NCI-H1105 treated with DMSO at 0.1 percent for 48 hours (cell line): ENCODE data around the gene FNBP1.

ENCODE experiments used
- DNase-seq: peaks from one replicate; lab custom pipeline; 2025; lab: John Stamatoyannopoulos, UW

The FNBP1 gene

DNA sequence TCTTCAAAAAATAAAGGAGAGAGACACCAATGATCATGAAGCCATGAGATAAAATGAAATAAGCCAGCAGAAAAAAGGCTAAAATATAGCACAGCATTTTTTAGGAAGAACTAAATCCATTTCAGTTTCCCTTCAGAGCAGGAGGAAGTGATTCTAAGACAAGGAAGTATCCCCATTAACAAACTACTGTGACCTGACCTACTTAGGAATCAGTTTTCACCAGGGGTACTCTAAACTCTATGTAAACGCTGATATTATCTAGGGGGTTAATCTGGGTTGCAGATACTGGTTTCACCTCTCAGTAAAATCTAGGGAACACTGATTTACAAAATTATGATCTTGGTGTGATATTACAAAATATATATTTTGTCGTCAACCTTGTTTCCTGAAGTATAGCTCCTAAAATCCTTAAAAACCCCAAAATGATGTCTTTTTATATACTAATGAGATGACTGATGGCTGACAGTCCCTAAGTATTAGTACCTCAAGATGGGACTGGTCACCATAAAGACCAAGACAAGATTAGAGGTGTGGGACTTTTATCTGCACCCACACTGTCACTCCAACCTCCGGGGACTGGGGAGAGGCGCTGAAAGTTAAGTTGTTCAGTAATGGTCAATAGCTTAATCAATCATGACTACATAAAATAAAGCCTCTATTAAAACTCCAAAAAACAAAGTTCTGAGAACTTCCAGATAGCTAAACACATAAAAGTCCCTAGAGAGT lies 2.9 kb upstream of the FNBP1 start:
- no peak for DNase-seq

DNA sequence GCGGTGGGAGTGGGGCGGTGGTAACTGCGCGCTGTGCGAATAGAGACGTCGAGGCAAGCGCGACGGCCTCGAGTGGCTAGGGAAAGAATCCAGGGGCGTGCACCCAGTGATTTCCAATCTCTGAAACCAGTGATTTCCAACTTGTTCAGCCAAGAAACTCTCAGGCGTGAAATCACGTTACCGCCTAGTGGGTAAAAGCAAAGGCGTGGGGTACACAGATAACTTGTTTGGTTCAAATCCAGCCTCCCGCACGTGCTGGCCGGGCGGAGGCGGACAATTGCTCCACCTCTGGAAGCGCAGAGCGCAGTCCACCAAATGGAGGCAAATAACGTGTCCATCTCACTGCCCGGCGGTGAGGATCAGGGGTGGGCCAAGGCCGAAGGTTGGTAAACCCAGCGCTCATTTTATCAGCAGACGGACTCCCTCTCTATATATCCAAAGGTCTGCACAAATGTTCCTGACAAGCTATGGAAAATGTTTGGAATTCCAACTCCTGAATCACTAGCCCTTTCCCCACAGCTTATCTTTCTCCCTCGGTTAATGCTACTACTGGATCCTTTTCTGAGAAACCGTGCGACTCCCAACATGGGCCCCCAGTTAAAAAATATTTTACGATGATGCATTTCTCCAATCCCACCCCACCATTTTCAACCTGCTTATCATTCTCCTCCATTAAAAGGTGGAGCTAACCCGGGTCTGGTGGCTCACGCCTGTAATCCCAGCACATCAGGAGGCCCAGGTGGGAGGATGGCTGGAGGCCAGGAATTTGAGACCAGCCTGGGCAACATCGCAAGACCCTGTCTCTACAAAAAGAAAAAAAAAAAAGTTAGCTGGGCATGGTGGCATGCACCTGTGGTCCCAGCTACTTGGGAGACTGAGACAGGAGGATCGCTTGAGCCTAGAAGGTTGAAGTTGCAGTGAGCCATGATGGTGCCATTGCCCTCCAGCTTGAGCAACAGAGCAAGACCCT lies 950 bp upstream of the FNBP1 start:
- DNase-seq = no peak

DNA sequence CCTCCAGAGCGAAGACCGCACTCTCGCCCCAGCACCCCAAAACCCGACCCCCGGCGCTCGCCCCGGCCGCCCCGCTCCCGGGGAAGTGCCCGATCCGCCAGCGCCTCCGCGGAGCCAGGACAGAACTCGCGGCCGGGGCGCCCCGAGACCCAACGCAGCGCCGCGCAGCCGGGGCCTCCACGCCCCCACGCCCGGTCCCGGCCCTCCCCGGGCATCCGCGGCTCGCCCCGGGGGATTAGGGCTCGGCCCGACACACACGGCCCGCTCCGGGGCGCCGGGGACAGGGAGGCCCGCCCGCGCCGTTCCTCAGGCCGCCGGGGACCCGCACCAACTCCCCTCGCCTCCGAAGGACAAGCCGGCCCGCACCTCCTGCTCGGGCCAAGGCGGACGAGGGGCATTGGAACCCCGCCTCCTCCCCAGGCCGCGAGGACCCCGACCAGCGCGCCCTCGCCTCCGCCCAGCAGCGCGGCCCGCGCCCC lies 544 bp downstream of the FNBP1 start:
- DNase-seq = no peak

DNA sequence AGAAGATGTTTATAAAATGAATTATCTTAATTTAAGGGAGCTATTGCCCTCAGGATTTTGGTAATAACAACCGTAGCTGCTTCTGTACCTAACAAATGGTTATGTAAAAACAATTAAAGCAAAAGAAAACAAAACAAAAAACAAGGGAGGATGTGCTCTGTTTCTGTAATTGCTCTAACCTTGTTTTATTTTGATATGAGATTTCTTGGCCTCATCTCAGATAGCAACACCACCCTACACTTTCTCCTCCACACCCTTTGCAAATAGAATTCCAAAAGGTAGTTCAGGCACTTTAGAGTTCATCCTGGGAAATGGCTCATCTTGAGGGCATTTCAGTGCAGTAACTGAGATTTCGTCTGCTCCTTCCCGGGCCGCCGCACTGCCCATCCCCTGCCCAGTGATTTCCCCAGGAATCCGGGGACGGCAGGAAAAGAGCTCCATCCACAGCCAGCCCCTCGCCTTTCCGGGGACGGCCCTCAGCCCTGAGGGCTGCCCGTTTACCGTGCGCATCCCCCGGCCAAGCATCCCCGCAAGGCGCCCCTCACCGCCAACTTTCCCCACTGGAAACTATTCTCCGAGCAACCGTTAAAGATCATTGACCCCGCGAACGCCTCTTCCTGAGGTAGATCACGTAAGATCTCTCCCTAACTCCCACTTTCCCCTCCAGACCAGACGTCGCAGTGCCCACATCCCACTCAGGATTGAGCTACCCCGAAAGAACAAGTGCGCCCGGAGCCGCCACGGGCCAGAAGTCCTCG lies 1.2 kb downstream of the FNBP1 start:
- DNase-seq = peak; percentile 16

DNA sequence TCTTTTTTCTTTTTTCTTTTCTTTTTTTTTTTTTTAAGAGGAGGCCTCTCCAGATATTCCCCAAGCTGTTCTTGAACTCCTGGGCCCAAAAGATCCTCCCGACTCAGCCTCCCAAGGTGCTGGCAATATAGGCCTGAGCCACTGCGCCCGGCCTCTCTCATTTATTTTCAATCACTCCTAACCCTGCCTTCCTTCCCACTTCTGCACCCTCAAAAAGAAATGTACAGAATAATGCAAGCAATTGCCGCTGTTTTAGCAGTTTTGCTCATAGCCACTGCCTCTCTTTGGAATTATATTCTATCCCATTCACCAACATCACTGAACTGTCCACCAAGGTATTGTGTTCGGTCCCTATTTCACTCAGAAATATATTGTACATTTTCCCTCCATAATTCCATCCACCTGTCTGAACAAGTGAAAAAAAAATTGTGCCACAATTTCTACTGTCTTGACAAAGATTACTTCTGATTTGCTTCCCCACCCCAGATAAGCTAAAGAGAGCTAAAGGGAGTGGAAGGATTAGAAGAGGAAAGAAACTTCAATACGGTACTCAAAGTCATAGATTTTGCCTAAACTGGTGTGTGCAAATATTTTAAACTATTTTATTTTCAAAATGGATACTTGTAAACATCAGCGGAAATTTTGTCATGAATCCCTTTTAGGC lies 1.9 kb downstream of the FNBP1 start:
- no peak for DNase-seq

DNA sequence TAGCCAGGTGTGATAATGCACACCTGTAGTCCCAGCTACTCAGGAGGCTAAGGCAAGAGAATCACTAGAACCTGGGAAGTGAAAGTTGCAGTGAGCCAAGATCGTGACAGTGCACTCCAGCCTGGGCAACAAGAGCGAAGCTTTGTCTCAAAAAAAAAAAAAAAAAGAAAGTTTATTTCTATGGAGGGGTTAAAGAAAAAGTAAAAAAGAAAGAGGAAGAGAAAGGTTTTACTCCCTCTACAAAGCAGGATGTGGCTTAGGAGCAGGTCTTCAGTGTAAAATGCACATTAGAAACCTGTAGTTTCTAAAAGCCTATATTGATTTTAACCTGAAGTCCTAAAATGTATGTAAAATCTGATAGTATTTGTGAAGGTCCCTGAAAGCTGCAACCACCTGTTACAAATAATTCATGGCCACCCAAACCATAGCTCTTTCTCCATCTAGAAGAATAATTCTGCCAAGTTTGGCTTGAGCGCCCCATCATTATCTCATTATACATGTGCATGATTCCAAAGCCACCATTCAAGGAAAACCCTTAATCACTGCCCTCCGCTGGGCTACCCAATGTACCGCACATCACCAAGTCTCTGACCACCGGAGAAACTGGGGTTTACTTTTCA lies 3.4 kb downstream of the FNBP1 start:
- peak; percentile 2 for DNase-seq

DNA sequence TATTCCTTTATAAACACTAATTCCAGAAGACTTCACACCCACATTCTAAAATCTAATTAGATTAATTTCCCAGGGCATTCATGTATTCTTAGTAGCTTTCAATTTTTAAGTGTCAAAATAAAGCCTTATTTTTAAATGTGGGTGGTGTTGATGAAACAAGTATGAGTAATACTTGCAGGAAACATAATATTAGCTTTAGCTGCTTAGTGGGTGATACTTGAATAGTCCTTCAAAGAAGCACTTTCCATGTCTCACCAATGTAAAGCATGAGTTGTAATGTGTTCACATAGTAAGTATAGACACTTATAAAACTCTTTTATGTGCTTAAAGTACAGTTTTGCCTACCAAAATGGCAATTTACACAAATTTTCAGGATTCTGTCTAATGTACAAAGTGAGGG lies 6.9 kb downstream of the FNBP1 start:
- no peak for DNase-seq

DNA sequence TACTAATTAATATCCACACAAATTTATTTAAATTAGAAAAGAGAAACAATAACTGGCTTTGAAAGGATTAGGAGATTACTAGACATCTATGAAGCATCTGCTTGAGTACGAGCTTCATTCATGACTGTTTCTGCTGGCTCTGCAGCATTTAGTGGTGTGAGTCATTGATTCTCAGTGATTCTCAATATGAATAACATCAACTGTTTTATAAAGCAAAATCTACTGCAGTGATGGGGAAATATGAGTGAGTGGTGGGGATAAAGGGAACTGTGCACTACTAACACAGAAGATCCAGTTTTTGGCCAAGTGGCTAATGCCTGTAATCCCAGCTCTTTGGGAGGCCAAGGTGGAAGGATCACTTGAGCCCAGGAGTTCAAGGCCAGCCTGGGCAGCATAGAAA lies 8.4 kb downstream of the FNBP1 start:
- no peak for DNase-seq

DNA sequence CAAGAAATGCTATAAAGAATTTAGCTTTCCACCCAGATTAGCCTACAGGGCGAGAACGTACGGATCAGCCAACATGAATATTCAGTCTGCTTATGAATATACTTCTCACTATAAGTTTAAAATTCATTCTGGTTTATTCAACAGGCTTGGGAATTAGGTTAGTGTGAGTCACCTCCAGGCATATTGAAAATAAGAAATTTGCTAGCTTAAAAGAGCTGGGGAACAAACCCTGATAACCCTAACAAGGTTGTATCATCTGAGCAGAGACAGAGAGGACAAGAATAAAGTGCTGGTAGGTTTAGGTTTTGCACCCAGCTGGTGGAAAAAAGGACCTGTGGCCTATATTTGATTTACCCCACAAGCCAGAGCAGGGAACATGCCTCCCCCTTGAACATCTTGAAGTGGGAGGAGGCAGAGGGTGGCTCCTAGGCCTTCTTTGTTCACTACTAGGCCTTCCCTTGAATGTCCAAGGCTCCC lies 12.3 kb downstream of the FNBP1 start:
- DNase-seq = no peak

DNA sequence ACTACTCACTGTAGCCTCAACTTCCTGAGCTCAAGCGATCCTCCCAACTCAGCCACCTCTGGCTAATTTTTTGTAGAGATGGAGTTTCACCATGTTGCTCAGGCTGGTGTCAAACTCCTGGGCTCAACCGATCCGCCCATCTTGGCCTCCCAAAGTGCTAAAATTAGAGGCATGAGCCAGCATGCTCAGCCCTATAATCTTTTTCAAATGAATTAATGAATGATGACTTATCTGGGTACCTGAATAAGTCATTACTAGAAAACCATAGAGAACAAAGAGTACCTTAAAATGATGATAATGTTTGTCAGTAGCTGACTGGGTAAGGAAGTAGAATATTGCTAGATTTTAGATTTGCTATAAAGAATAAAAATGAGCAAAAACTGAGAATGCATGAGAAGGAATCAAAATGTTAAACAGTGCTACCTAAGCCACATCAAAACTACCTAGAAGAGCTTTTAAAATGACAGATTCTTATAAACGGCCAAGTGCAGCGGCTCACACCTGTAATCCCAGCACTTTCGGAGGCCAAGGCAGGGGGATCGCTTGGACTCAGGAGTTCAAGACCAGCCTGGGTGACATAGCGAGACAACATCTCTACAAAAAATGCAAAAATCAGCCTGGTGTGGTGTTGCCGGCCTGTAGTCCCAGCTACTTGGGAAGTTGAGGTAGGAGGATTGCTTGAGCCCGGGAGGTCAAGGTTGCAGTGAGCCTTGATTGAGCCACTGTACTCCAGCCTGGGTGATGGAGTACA lies 13.6 kb downstream of the FNBP1 start:
- no peak for DNase-seq

DNA sequence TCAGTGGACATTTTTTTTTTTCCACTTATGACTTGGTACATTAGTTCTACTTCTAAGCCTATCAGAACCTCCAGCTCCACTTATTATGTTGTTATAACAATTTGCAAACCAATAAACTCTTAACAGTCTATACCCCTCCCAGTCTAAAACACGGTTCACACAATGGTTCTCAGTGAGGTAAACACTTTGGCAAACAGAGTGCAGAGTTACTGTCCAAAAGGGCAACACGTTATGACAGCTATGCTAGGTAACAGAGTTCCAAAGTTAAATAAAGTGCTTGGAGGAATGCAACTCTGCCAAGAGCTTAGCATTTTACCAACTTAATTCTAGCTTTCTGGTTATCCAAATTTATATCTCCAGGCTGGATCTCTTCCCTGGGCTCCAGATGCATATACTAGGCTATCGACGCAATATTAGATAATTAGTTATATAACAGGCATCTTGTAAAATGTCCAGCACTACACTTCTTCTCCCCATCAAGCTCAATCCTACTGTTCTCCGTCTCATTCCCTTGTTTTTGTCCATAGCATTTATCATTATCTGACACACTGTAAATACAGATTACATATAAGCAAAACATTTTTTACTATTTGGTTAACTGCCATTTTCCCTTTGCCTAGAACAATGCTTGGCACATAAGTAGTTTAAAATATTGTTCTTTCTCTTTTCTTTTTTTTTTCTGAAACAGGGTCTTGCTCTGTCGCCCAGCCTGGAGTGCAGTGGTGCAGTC lies 14.3 kb downstream of the FNBP1 start:
- no peak for DNase-seq

DNA sequence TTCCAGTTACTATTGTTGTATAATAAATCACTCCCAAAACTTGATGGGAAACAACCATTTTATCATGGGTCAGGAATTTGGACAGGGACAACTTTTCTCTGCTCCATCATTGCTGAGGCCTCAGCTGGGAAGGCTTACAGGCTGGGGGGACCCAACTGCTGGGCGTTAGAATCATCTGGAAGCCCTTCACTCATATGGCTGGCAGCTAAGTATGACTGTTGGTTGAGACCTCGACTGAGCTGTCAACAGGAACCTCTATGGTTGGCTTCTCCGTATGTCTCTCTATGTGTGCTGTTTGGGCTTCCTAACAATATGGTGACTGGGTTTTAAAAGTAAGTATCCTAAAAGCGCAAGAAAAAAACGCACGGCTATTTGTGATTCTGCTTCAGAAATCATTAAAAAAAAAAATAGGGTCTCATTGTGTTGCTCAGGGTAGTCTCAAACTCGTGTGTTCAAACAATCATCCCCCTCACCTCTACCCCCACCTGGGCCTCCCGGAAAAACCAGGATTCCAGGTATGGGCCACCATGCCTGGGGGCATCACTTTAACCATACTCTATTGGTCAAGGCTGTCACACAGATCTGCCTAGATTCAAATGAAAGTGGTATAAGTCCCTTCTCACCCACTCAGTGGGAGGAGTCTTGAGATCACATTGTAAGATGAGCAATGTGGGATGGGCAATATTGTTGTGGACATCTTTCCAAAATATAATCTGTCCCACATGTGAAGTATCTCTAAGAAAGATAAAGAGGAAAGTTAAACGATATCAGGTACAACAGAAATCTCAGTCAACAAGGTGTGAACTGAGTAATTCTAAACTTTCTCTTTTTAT lies 15.2 kb downstream of the FNBP1 start:
- DNase-seq = no peak

DNA sequence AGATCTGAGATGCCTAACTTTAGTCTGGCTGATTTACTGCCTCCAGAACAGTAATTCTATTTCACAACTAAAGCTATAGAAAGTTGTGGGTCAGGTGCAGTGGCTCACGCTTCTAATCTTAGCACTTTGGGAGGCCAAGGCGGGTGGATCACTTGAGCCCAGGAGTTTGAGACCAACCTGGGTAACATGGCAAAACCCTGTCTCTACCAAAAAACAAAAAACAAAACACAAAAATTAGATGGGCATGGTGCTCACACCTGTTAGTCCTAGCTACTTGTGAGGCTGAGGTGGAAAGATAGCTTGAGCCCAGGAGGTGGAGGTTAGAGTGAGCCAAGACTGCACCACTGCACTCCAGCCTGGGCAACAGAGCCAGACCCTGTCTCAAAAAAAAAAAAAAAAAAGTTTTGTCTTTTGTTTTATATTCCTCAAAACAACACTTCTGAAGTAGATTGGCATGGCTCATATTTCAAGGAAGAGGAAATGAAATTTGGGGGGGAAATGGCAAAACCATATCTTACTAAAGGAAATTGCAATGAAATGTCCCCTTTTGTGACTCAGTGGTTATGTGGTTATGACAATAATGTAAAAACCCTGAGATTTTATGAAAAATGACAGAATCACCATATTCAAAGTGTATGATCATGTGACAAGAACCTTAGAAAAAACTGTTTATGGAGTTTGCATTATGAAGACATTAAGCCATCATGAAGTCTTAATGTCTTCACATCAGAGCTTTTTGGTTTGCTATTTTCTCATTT lies 16.2 kb downstream of the FNBP1 start:
- DNase-seq = no peak

DNA sequence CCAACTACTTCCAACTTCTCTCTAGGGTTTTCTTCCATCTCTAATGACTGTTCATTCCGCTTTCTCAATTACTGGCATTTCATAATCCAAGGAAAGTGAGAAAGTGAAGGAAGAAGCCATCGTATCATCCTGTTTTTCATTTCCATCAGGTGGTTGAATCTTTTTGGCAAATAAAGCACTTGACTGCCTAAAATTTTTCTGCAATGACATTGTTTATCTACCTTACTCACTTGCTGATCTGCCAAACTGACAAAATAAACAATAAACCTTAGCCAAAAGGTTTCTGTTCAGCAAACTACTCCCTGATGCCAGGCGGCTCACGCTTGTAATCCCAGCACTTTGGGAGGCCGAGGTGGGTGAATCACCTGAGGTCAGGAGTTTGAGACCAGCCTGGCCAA lies 18.4 kb downstream of the FNBP1 start:
- DNase-seq = no peak

DNA sequence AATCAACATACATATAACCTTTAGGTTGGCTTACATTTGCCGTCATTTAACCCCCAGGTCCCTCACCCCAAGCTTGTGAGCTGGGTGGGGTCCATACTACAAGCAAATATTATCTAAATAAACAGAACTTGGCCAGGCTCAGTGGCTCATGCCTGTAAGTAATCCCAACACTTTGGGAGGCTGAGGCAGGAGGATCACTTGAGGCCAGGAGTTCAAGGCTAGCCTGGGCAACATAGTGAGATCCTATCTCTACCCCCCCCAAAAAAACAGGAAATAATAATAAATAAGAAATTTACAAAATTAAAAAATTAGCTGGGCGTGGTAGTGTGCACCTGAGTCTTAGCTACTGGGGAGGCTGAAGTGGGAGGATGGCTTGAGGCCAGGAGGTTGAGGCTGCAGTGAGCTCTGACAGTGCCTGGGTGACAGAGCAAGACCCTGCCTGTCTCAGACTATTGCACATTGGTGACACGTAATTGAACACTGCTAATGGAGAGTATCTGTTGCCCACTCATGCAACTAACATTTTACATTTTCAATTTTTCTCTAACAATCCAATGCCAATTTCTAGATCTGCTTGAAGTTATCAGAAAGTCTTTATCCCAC lies 18.9 kb downstream of the FNBP1 start:
- no peak for DNase-seq

DNA sequence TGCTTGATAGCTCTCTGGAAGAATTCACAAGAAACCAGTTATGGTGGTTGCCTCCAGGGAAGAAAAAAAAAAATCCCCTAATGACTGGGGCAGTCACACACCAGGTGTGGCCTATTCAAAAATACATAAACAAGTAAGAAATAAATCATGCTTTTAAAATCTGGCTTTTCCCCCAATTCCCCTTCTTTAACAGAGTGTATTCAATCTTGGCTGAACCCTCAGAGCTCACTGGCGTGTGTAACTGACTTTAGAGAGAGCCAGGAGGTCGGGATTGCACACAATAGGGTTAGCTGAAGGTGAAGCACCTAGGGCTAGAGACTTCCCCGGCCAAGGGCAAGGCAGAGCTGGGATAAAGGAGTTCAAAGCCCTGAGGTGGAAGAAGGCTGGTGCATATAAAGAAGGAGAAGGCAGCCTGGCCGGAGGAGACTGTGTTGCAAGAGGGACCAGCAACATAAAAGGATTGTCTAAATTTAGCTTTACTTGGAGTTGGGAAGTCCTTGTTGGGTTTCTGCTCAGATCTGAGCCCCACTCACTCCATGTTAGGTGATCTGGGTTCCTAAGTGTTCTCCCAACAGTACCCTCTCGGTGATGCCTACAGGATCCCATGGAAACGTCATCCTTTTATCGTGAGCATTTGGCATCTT lies 19.7 kb downstream of the FNBP1 start:
- no peak for DNase-seq

DNA sequence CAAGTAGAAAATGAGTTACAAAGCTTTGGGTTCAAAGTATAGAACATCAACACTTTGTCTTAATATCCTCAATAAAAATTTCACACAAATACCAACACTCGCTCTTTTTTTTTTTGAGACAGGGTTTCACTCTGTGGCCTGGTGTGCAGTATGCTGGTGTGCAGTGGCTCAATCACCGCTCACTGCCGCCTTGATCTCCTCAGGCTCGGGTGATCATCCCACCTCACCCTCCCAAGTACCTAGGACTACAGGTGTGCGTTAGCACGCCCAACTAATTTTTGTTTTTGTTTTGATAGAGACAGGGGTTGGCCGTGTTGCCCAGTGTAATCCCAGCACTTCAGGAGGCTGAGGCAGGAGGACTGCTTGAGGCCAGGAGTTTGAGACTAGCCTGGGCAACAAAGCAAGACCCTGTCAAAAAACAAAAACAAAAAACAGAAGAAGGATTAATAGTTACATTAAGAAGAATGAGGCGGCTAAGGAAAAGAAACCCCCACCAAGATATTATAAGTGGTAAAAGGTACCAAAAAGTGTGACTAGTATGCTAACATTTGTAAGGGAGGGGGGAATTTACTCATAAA lies 20.3 kb downstream of the FNBP1 start:
- DNase-seq = no peak
